GM19438 (cell line): ENCODE data around the gene THOC2.
A peak's percentile ranks its signal among the peaks of the same experiment; 100 is the strongest.
"Not testable (repeated sequence)": the region's sequence is repeated elsewhere in the genome, so short reads cannot be mapped to it uniquely, and the experiment has no call there.

Source experiments
- ATAC-seq: cut with Tn5 transposase; IDR thresholded peaks from one replicate; pipeline ENCODE4 v1.9.1; 2021; ENCODE audit warnings: low read depth; ENCODE audit not compliant: unreplicated experiment

THOC2 gene

DNA sequence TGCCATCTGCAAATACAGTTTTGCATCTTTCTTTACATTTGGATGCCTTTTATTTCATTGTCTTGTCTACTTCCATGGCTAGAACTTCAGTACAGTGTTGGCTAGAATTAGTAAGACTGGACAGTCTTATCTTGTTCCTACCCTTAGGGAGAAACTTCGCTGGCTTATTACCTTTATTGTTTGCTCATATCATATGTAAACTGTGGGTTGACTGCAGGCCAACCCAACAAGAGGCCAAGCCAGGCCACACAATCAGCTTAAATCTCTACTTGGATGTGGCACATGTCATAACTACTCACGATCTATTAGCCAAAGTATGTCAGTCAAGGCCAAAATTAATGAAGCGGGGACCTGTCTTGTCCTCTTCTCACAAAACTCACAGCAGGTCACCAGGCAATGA is 144.1 kb downstream of the THOC2 start:
- ATAC-seq, result no peak

DNA sequence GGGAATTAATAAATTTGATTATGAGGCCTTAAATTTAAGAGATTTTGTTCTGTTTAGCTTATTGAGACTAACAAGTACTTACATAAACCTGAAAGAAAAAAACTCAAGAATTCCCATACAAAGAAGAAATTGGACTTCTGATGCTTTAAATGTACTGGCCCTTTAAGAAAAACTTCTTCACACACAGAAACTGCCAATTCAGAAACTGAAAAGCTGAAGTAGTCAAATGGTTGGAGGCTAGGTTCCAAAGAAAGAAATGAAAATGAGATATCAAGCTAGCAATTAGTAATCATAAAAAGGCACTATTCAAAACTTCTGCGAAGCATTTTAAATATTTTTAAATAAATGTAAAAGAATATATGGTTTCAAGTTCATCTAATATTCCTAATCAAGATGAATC is 151.3 kb downstream of the THOC2 start:
- peak; percentile 70 for ATAC-seq

DNA sequence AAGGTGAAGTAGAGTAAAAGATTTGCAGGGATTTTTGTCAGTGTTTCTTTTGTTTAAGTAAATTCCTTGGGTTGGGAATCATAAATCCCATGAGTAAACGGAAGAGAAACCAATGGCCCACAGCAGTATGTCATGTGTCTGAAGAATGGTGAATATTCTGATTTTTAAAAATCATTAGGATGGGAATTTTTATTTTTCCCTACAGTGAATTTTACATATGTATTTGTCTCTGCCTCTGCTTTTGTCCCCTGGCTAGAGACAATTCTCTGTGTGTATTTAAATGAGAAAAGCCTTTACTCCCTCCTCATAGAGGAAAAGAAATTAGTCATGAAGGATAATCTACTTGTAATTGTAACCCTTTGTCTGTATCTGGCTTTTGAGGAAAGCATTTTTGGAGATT is 152.1 kb downstream of the THOC2 start:
- ATAC-seq, result no peak

GRCh38 chrX:123574027-123574426 is 158.8 kb downstream of the THOC2 start:
- not testable (repeated sequence) for ATAC-seq

DNA sequence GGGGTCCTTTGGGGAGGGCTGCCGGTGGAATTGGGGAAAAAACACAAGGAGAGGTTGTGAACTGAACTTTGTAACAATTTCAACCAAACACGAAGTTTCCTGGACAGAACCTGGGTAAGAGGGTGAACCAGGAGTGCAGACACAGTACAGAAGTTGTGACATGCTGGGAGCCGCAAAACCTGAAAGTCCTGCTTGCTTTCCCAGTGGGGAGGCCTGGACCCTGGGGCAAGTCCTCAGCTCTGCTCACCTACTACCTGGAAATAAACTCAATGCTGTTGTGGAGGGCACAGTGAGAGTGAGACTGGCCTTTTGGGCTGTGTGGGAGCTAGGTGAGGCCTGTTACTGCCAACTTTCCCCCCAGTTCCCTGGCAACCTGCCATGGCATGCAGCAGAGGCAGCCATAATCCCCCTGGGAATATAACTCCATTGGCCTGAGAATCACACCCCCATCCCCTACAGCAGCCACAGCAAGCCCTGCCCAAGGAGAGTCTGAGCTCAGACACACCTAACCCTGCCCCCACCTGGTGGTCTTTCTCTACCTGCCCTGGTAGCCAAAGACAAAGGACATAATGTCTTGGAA is 162.8 kb downstream of the THOC2 start:
- ATAC-seq, result no peak

DNA sequence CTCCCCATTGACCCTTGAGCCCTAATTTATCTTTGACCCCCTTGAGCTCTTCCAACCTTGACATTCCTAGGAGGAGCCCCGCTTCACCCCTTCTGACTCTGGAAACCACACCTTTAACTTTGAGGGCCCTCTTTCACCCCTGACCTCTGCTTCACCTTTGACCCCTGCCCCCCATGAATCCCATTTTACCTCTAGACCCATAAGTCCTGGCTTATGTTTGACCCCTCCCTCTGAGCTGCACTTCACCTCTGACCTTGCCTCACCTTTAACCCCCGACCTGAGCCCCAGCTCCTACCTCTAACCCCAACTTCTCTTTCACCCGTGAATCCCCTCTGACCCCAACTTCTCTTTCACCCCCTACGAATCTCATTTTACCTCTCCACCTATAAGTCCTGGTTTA is 169.7 kb downstream of the THOC2 start:
- ATAC-seq, result no peak

DNA sequence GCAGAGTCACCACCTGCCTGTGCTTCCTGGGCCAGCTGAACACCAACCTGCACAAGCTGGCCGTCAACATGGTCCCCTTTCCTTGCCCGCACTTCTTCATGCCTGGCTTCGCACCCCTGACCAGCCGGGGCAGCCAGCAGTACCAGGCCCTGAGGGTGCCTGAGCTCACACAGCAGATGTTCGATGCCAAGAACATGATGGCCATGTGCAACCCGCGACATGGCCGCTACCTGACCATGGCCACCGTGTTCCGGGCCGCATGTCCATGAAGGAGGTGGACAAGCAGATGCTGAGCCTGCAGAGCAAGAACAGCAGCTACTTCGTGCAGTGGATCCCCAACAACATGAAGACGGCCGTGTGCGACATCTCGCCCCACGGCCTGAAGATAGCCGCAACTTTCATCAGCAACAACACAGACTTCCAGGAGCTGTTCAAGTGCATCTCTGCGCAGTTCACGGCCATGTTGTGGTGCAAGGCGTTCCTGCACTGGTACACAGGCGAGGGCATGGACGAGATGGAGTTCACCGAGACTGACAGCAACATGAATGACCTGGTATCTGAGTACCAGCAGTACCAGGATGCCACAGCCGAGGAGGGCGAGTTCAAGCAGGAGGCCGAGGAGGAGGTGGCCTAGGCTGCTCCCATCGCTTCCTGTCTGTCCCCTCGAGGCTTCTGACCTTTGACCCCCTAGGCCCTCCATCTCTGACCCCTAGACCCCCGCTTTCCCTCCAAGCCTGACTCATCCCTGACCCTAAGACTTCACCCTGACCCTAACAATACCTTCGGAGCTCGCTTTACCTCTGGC is 170.3 kb downstream of the THOC2 start:
- no peak for ATAC-seq

DNA sequence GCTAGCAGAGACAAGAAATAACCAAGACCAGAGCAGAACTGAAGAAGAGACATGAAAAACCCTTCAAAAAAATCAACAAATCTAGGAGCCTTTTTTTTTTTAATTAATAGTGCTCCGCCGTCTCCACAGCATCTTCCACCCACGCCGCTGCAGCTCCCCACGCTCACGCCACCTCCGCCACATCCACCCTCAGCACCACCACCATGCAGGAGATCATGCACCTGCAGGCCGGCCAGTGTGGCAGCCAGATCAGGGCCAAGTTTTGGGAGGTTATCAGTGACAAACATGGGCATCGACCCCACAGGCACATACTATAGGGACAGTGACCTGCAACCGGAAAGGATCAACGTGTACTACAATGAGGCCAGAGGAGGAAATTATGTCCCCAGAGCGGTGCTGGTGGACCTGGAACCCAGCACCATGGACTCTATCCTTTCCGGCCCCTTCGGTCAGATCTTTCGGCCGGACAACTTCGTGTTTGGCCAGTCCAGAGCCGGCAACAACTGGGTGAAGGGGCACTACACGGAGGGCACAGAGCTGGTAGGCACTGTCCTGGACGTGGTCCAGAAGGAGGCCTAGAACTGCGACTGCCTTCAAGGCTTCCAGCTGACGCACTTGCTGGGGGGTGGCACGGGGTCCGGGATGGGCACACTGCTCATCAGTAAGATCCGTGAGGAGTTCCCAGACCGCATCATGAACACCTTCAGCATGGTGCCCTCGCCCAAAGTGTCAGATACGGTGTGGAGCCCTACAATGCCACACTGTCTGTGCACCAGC is 171.2 kb downstream of the THOC2 start:
- no peak for ATAC-seq

- no peak for ATAC-seq
These were observed 182.0 kb downstream of the THOC2 start for GRCh38 chrX:123550829-123551228.
